Measurements from ENCODE around the gene HOXA1. TPM values are rescaled to one million over a fixed set of nuclear protein-coding genes. Genes with fewer than 3 reads are reported as not detected.
A peak's percentile ranks its signal among the peaks of the same experiment; 100 is the strongest.

Gene HOXA1
- total RNA-seq, 1 donor from 2014 or later = 1.9 TPM

DNA sequence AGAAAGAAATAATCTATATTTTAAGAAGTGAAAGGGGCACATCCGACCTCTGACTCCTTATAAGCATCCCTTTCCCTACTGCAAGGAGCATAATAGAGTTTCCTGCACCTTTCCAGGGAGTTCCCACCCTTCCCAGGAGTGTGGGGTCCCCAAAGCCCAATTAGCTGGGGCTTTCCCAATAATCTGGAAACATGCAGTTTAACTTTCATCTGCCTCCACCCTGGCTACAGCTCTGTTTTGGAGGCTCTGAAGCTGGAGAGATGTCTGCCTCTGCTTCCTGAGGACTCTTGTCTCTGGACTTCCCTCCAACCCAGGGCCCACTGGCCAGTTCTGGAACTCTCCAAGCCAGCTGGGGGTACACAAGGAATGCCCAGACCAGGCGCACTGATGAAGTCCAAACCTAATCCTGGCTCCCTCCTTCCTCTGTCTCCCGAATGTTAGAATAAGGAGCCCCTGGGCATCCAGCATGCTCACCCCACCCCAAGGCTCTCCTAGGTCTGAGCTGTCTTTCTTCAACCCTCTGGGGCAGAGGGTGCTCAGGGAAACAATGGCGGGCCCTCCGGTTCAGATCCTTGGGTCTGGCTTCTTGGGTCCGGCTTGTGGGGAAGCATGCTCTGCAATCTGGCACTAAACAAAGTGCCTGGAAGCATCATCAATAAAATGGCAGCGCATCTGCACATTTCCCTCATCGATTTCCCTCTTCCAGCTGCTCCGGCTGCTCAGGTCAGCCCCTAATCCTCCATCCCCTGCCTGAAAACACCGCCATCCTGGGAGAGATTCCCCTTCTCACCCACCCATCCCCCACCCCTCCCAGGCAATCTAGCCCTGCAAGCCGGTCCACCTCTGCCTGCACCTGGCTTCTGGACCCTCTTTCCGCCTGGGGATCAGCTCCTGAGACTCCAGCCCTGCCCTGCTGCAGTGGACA, 21.4 kb upstream of the HOXA1 start:
- DNase-seq (ENCODE audit: low spot score) = no peak

DNA sequence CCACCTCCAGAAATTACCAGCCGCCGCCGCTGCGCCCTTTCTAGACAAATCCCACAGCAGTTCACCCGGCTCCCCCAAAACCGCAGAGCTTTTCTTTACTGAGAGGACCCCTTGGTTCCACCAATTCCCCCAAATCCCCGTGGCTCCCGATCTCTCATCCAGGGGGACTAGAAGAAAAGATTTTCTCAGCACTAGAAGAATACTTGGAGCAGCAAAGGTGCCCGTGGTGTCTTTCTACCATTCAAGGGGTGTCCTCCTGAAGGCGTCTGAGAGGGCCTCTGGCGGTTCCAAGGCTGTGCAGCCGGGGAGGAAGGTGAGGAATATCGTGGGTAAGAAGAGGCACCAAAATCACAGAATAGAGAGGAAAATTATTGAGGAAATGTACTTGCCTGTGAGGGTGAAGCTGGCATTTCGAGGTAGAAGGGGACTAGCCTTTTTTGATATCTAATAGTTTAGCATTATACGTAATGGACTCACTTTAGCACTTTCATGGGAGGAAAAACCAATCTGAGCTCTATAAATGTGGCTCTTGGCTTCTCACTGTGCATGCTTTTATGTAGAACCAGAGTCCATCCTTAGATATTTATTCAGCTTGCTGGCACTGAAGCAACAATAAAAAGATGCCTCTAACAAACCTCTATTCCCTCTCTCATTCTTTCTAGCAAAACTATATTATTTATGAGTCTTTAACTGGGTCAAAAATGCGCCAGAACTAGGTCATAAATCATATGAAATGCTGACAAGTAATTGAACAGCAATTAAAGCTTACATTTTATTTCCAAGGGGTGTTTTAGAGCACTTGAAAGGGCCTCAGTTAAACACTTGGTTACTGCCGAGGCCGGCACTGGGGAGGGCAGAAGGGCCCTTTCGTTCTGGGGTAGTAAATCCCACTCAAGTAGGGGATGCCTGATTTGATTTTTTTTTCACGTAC, 20.5 kb upstream of the HOXA1 start:
- DNase-seq (ENCODE audit: low spot score) = no peak

DNA sequence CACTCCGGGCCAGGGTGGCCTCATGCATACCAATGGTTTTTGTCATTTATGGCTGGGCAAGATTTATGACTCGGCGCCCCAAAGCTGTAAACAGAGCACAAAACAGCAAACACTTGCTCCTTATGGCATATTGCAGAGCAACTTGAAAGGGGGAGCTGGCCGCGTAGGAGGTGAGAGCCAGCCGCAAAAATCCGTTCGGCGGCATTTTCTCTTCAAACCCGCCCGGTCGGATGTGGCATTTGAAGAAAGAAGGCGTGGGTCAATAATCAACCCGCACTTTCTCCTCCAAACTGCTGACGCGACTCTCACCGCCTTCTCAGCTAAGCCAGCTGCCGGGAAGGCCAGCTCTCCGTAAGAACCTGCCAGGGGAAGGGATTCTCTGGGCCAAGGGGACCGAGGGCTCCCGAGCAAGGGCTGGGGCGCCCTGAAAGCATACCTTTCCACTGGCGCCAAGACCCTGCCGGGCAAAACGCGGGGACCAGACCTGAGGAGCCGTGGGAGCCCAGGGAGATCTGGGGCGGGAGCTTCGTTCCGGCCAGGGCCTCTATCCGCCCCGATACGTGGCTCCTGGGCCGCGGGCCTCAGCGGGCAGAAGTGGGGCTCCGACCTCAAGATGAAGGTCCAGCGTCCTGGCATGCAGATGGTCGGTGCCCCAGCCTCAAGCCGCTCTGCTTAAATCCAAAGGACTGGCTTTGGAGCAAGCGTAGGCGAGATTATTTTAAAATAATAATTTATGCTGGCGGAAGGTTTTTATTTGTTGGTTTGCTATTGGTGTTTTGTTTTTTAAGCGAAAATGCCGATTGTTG, 19.6 kb upstream of the HOXA1 start:
- peak; percentile 69 for DNase-seq (ENCODE audit: low spot score)

DNA sequence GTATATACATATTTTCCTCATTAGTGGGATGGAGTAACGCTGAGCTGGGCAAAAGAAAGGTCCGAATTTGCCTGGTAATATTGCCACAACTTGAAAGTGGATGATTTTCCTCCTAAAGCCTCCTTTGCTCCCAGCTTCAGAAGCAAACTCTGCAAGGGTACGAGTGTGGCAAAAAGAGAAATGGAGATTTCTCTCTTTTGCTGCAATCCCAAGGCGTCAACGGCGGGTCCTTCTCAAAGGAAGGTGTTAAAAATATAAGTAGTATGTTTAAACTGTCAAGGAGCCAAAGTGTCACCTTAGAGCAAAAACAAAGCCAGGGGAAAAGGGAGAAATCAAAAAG, 19.1 kb upstream of the HOXA1 start:
- no peak for DNase-seq (ENCODE audit: low spot score)

- no peak for DNase-seq (ENCODE audit: low spot score)
These were observed 18.4 kb upstream of the HOXA1 start for GRCh38 chr7:27113991-27114769.

DNA sequence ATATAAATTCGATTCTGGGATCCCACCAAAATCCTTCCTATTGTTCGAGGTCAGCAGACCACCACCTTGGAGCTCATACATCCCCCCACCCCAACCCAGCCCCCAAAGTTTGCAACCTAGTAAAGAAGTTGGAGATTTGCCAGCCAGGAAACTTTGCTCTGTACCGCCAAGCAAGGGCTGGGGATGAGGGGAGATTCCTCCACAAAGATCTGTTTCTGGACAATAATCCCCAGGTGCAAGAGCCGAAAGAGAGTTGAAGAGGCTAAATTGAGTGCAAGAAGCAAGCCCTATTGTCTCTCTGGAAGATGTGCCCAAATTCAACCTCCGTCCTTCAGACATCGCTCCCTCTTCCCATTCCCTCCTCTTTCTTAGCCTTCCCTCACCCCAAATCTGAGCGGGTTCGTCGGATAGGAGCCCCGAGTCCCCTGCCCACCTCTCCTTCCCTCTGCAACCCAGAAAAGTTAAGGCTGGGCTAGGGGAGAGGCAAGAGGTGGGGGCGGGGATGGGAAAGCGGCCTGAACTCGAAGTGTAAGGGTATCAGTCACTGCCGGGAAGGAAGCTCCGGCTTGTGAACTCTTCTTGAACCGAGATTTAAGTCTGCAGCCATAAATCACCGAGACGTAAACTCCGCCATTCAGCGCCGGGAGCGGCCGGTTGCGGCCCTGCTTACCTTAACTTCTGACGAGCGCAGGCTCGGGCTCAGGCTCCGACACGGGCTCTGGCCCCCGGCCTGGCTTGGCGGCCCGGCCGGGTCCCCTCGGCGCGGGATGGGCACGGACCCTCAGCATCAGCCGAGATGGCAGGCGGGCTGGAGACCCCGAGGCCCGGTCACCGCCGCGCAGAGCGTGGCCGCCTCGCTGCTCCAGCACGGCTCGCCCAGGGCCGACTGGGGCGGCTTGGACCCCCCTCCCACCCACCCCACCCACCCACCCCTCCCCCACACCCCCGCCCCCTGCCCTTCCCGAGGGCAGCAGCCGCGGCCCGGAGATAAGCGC, 17.5 kb upstream of the HOXA1 start:
- peak; percentile 92 for DNase-seq (ENCODE audit: low spot score)

GRCh38 chr7:27112361-27112760, 16.6 kb upstream of the HOXA1 start:
- no peak for DNase-seq (ENCODE audit: low spot score)

DNA sequence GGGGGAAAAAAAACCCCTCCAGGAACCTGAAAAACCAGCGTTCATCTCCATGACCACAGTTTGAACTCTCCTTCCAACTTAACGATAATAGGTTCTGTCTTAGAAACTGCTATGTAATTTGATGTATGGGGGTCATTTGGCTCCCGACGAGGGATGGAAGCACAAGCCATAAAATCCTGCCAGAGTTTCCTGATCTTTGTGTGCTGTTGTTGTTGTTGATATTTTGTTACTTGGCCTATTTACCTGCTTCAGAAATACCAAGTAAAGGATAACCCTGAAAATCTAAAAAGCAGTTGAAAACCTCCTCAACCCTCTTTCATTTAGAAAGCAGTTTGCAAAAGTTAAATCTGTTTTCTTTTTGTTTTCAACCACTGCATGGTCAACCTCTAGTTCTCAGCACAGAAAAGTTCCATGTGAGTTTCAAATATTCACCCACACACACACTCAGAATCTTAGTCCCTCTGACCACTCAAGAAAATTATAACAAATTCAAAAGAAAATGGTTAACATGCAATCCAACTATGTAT, 16.0 kb upstream of the HOXA1 start:
- DNase-seq (ENCODE audit: low spot score) = peak; percentile 64

GRCh38 chr7:27111042-27111750, 15.4 kb upstream of the HOXA1 start:
- peak; percentile 53 for DNase-seq (ENCODE audit: low spot score)

DNA sequence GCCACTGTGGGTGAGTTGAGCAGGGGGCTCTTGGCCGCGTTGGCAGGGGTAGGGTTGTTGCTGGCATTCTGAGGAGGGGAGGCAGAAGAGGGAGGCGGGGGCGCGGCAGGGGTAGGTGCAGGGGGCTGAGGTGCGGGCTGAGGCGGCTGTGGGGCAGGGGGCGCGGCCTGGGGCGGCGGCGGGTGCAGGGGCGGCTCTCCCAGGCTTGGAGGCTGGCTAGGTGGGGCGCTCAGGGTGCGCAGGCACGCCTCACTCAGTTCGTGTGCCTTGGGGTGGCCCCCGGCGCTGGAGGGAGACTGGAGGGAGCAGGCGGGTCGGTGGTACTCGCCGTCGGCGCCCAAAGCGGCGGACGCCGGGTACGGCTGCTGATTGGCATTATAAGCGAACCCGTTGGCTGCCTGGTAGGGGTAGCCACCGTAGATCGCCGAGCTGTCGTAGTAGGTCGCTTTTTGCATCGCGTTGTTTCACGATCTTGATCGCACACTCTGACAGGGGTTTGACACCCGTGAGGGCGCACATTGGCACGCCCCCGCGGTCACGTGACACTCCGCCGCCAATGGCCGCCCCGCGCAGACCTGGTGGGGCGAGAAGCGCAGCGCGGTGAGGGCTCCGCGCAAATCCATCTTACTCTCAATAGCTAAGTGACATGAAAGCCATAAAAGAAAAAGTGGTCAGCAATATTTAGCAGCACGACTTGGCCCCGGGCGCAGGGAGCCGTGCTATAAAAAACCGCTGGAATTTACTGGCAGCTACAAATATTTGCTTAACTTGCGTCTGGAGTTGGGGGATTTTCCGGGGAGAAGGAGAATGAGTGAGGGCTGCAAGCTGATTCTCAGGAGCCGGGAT, 14.6 kb upstream of the HOXA1 start:
- DNase-seq (ENCODE audit: low spot score) = peak; percentile 79

GRCh38 chr7:27109466-27110185, 13.8 kb upstream of the HOXA1 start:
- DNase-seq (ENCODE audit: low spot score) = no peak

- no peak for DNase-seq (ENCODE audit: low spot score)
These were observed 12.8 kb upstream of the HOXA1 start for GRCh38 chr7:27108390-27109127.

GRCh38 chr7:27107391-27108381, 11.9 kb upstream of the HOXA1 start:
- DNase-seq (ENCODE audit: low spot score) = no peak

- DNase-seq (ENCODE audit: low spot score) = no peak
These were observed 11.1 kb upstream of the HOXA1 start for GRCh38 chr7:27106901-27107240.

GRCh38 chr7:27106181-27106900, 10.5 kb upstream of the HOXA1 start:
- DNase-seq (ENCODE audit: low spot score) = no peak

All from umbilical cord (tissue), 2 donors.